ENCODE measurements around the gene TPCN1.
"Not testable (repeated sequence)": the region's sequence is repeated elsewhere in the genome, so short reads cannot be mapped to it uniquely, and the experiment has no call there.

GRCh38 chr12:113206802-113207201, 14.5 kb upstream of the TPCN1 start:
- not testable (repeated sequence) for TF ChIP-seq CTCF (IDR thresholded peaks at IDR 0.05); POLR2AphosphoS5 (IDR thresholded peaks at IDR 0.05; ENCODE audit: insufficient read depth in 1 of 2, low read depth in 1 of 2)
